Frontal cortex (tissue), 4 donors: Measurements from ENCODE around the gene FEM1C. TPM values are rescaled to one million over a fixed set of nuclear protein-coding genes. Genes with fewer than 3 reads are reported as not detected.
A peak's percentile ranks its signal among the peaks of the same experiment; 100 is the strongest.

Experiments
- DNase-seq, 2 donors: peaks; one replicate each; pipeline ENCODE4 v3.0.0; 2012; ENCODE audit warnings: low spot score in 2 of 2
- FAIRE-seq: peaks from 2 replicates; lab custom pipeline; 2012; peaks lifted over from hg19 to GRCh38; lab: Jason Lieb, UNC
- total RNA-seq: library from RNA; depleted of rRNA; stranded (reverse); fragments of >200 nt; gene quantifications from one replicate; pipeline ENCODE4 v1.2.3, GENCODE V29; 2014
- donor health status: control.
- donor health status: control.
- donor health status: control.

FEM1C gene
- total RNA-seq, 1 donor from 2014 or later, result 62.8 TPM

GRCh38 chr5:115524199-115524847, 20.3 kb downstream of the FEM1C start:
- FAIRE-seq (no peak), DNase-seq (no peak)

GRCh38 chr5:115522832-115523403, 21.7 kb downstream of the FEM1C start:
- no peak for FAIRE-seq
- no peak for DNase-seq

- FAIRE-seq (no peak), DNase-seq (no peak)
These were observed 24.4 kb downstream of the FEM1C start for GRCh38 chr5:115520191-115520590.

- DNase-seq (no peak), FAIRE-seq (no peak)
These were observed 28.2 kb downstream of the FEM1C start for GRCh38 chr5:115516372-115516771.

- FAIRE-seq, result no peak
- no peak for DNase-seq
These were observed 30.4 kb downstream of the FEM1C start for GRCh38 chr5:115514220-115514619.

- FAIRE-seq, result no peak
These were observed 32.9 kb downstream of the FEM1C start for GRCh38 chr5:115511632-115512031.

GRCh38 chr5:115510145-115510645, 34.4 kb downstream of the FEM1C start:
- FAIRE-seq, result no peak
- DNase-seq, result no peak

More at GRCh38 chr5:115511632-115512031, 32.9 kb downstream of the FEM1C start:
- DNase-seq, result no peak

- FAIRE-seq (no peak), DNase-seq (no peak)
These were observed 35.0 kb downstream of the FEM1C start for GRCh38 chr5:115509547-115509946.

GRCh38 chr5:115507681-115508080, 36.9 kb downstream of the FEM1C start:
- DNase-seq (no peak), FAIRE-seq (no peak)

- FAIRE-seq, result no peak
- no peak for DNase-seq
These were observed 41.2 kb downstream of the FEM1C start for GRCh38 chr5:115503420-115503819.

GRCh38 chr5:115501464-115502210, 42.9 kb downstream of the FEM1C start:
- no peak for DNase-seq
- no peak for FAIRE-seq

GRCh38 chr5:115500225-115500624, 44.4 kb downstream of the FEM1C start:
- FAIRE-seq (no peak), DNase-seq (no peak)

GRCh38 chr5:115496936-115497576, 47.5 kb downstream of the FEM1C start:
- DNase-seq (no peak), FAIRE-seq (no peak)

- peak in 1 of 2 donors; percentile 8 for DNase-seq
- FAIRE-seq, result no peak
These were observed 49.8 kb downstream of the FEM1C start for GRCh38 chr5:115494570-115495289.

GRCh38 chr5:115490596-115490995, 54.0 kb downstream of the FEM1C start:
- FAIRE-seq, result no peak
- no peak for DNase-seq

GRCh38 chr5:115489733-115490132, 54.8 kb downstream of the FEM1C start:
- FAIRE-seq, result no peak

GRCh38 chr5:115487756-115488155, 56.8 kb downstream of the FEM1C start:
- FAIRE-seq (no peak), DNase-seq (no peak)

More at GRCh38 chr5:115489733-115490132, 54.8 kb downstream of the FEM1C start:
- DNase-seq, result no peak

GRCh38 chr5:115487168-115487567, 57.4 kb downstream of the FEM1C start:
- DNase-seq (no peak), FAIRE-seq (no peak)

GRCh38 chr5:115486728-115487127, 57.8 kb downstream of the FEM1C start:
- no peak for DNase-seq
- FAIRE-seq, result no peak

- FAIRE-seq, result no peak
These were observed 60.2 kb downstream of the FEM1C start for GRCh38 chr5:115484368-115484767.

More at GRCh38 chr5:115484368-115484767, 60.2 kb downstream of the FEM1C start:
- no peak for DNase-seq
